Smooth muscle cell (in vitro differentiated cells): ENCODE results near the gene DPEP2NB. TPM values are rescaled to one million over a fixed set of nuclear protein-coding genes. Genes with fewer than 3 reads are reported as not detected.

ENCODE experiments used
- DNase-seq: peaks from one replicate; lab custom pipeline; 2025; ENCODE audit not compliant: unreplicated experiment; lab: John Stamatoyannopoulos, UW
- H2AFZ ChIP-seq: fragments of 200-600 bp; sonication (generic); 2 replicates; pipeline ENCODE4 v1.6.0; 2016; ENCODE audit warnings: antibody characterized with exemption, low read depth, mild to moderate bottlenecking
- H3F3A ChIP-seq: fragments of 200-600 bp; sonication (generic); 2 replicates; pipeline ENCODE4 v1.6.0; 2017; ENCODE audit warnings: antibody characterized with exemption, low read depth
- H3K27ac ChIP-seq: fragments of 200-600 bp; sonication (generic); 2 replicates; pipeline ENCODE4 v1.5.1; 2016; ENCODE audit warnings: low read depth, mild to moderate bottlenecking
- H3K27me3 ChIP-seq: fragments of 200-600 bp; sonication (generic); 2 replicates; pipeline ENCODE4 v1.6.1; 2016; ENCODE audit warnings: low read depth, mild to moderate bottlenecking
- H3K36me3 ChIP-seq: fragments of 200-600 bp; sonication (generic); 2 replicates; pipeline ENCODE4 v1.5.1; 2016; ENCODE audit warnings: low read depth
- H3K4me1 ChIP-seq: fragments of 200-600 bp; sonication (generic); 2 replicates; pipeline ENCODE4 v1.5.1; 2016; ENCODE audit warnings: low read depth
- H3K4me2 ChIP-seq: fragments of 200-600 bp; sonication (generic); 2 replicates; pipeline ENCODE4 v1.6.0; 2016; ENCODE audit warnings: mild to moderate bottlenecking
- H3K4me3 ChIP-seq: fragments of 200-600 bp; sonication (generic); 2 replicates; pipeline ENCODE4 v1.5.1; 2016; ENCODE audit warnings: mild to moderate bottlenecking
- H3K79me2 ChIP-seq: fragments of 200-600 bp; sonication (generic); 2 replicates; pipeline ENCODE4 v1.6.0; 2016; ENCODE audit warnings: low read depth, mild to moderate bottlenecking
- H3K9ac ChIP-seq: fragments of 200-600 bp; sonication (generic); 2 replicates; pipeline ENCODE4 v1.6.0; 2016; ENCODE audit warnings: low read depth
- H3K9me3 ChIP-seq: fragments of 200-600 bp; sonication (generic); replicated peaks from 2 replicates; pipeline ENCODE4 v1.5.1; 2016; ENCODE audit warnings: low read depth
- H4K20me1 ChIP-seq: fragments of 200-600 bp; sonication (generic); 2 replicates; pipeline ENCODE4 v1.6.0; 2016; ENCODE audit warnings: low read depth
- CTCF ChIP-seq: fragments of 200-600 bp; sonication (generic); IDR thresholded peaks from 2 replicates; pipeline ENCODE4 v1.5.1; 2017; ENCODE audit warnings: borderline replicate concordance, mild to moderate bottlenecking, antibody characterized with exemption; ENCODE audit not compliant: insufficient read depth, poor library complexity, severe bottlenecking
- WGBS: methylation state at CpG from one replicate; pipeline ENCODE4 v1.1.7; 2016; ENCODE audit warnings: low lambda C conversion rate; 5-methylcytosine and 5-hydroxymethylcytosine counted together
- polyA plus RNA-seq: library from polyadenylated mRNA; unstranded; fragments of >200 nt; fragmentation: Nextera tagmentation; extraction: Ambion mirVana; gene quantifications from 2 replicates; pipeline ENCODE4 v1.2.1, GENCODE V29; 2016
- total RNA-seq: library from RNA; depleted of rRNA; stranded (reverse); fragments of >200 nt; gene quantifications from 2 replicates; pipeline ENCODE4 v1.2.3, GENCODE V29; 2014

Gene DPEP2NB
- total and polyA plus RNA-seq, 2 experiments from 2014 or later: not detected

- no peak for TF ChIP-seq CTCF
- Histone ChIP-seq H3K36me3 (no peaks in the 10 kb centered on the region), H3K27me3 (no peaks in the 10 kb centered on the region), H3K79me2 (peaks cover 59% of the 10 kb centered on the region), H3K9me3 (no peaks in the 10 kb centered on the region), H3K4me2 (peak overlapping the region; percentile 98), H3K9ac (peak overlapping the region; percentile 97), H3K4me1 (peaks cover 20% of the 10 kb centered on the region), H3F3A (no peaks in the 10 kb centered on the region), H3K4me3 (peak overlapping the region; percentile 83), H4K20me1 (peaks cover 55% of the 10 kb centered on the region), H2AFZ (no peak overlapping the region), H3K27ac (peak overlapping the region; percentile 91)
- WGBS: 12% methylated on average over 18 of the region's 18 CpGs
- DNase-seq: no peak
Observed at GRCh38 chr16:67967183-67967957, 48.3 kb downstream of the DPEP2NB start.

GRCh38 chr16:67966549-67967182 is 49.0 kb downstream of the DPEP2NB start:
- Histone ChIP-seq H3K9me3 (no peaks in the 10 kb centered on the region), H3K27ac (peak overlapping the region; percentile 91), H3K36me3 (no peaks in the 10 kb centered on the region), H3K27me3 (no peaks in the 10 kb centered on the region), H3K9ac (peak overlapping the region; percentile 97), H2AFZ (no peak overlapping the region), H3K4me2 (peak overlapping the region; percentile 98), H3K4me3 (peak overlapping the region; percentile 83), H4K20me1 (peaks cover 62% of the 10 kb centered on the region), H3K4me1 (peaks cover 20% of the 10 kb centered on the region), H3F3A (no peaks in the 10 kb centered on the region), H3K79me2 (peaks cover 66% of the 10 kb centered on the region)
- no peak for DNase-seq
- WGBS: 54% methylated on average over 3 of the region's 3 CpGs
- no peak for TF ChIP-seq CTCF

GRCh38 chr16:67965668-67966548 is 49.8 kb downstream of the DPEP2NB start:
- H4K20me1 ChIP-seq: peaks cover 69% of the 10 kb centered on the region

More at GRCh38 chr16:67965668-67966548, 49.8 kb downstream of the DPEP2NB start:
- no peaks in the 10 kb centered on the region for H3K9me3 ChIP-seq
- peak overlapping the region; percentile 91 for H3K27ac ChIP-seq
- peaks cover 72% of the 10 kb centered on the region for H3K79me2 ChIP-seq
- H3K4me3 ChIP-seq: peak overlapping the region; percentile 83
- no peaks in the 10 kb centered on the region for H3F3A ChIP-seq
- no peaks in the 10 kb centered on the region for H3K27me3 ChIP-seq
- DNase-seq: no peak
- H3K36me3 ChIP-seq: no peaks in the 10 kb centered on the region
- no peak for TF ChIP-seq CTCF
- peak overlapping the region; percentile 97 for H3K9ac ChIP-seq
- WGBS: 72% methylated on average over 11 of the region's 11 CpGs
- H3K4me1 ChIP-seq: peaks cover 20% of the 10 kb centered on the region
- H3K4me2 ChIP-seq: peak overlapping the region; percentile 98
- H2AFZ ChIP-seq: no peak overlapping the region
